ENCODE data around the gene KRT32. TPM values are rescaled to one million over a fixed set of nuclear protein-coding genes. Genes with fewer than 3 reads are reported as not detected.
"Not testable (repeated sequence)": the region's sequence is repeated elsewhere in the genome, so short reads cannot be mapped to it uniquely, and the experiment has no call there.

Gene KRT32
- polyA plus RNA-seq, 1 experiment: 0.40 TPM

GRCh38 chr17:41434415-41434814 is 32.8 kb downstream of the KRT32 start:
- POLR2A ChIA-PET: no interaction called here
- TF ChIP-seq CTCF (IDR thresholded peaks at IDR 0.05; ENCODE audit: insufficient read depth, low read depth, low read length): no peak
- CTCF ChIA-PET: interaction anchor here (1.1 kb wide), 1 partner anchor 113 kb away, joined by 4 read pairs; no protein-coding TSS in a partner anchor
- H3K27me3 ChIP-seq (ENCODE audit: control insufficient read depth, insufficient read depth, low read length): no peaks in the 10 kb centered on the region
- DNase-seq (ENCODE audit: low read depth): no peak
- no peak overlapping the region for H3K4me3 ChIP-seq (ENCODE audit: low read depth, low read length)
- no peaks in the 10 kb centered on the region for H3K36me3 ChIP-seq (ENCODE audit: control insufficient read depth, insufficient read depth, low read length)

DNA sequence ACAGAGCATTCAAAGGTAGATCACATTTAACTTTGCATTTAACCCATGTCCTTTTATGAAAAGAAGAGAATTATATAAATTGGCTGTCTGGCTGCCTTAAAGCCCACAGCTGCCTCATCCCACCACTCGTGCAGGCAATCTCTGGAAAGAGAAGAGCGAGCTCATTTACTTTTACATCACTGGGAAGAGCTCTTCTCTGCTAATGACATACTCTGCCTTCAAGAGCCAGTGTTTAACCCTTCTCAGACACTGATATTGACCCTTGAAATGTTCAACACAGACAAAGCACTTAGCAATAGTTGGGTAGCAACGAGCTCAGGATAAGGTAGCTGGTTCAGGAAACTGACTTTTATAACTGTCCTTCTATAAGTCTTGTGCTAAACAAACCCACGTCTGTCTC is 33.2 kb downstream of the KRT32 start:
- no peak overlapping the region for H3K4me3 ChIP-seq (ENCODE audit: low read depth, low read length)
- no peaks in the 10 kb centered on the region for H3K27me3 ChIP-seq (ENCODE audit: control insufficient read depth, insufficient read depth, low read length)
- no peak for DNase-seq (ENCODE audit: low read depth)
- ChIA-PET CTCF (interaction anchor here (1.1 kb wide), 1 partner anchor 114 kb away, joined by 4 read pairs; no protein-coding TSS in a partner anchor), POLR2A (no interaction called here)
- no peak for TF ChIP-seq CTCF (IDR thresholded peaks at IDR 0.05; ENCODE audit: insufficient read depth, low read depth, low read length)
- no peaks in the 10 kb centered on the region for H3K36me3 ChIP-seq (ENCODE audit: control insufficient read depth, insufficient read depth, low read length)

DNA sequence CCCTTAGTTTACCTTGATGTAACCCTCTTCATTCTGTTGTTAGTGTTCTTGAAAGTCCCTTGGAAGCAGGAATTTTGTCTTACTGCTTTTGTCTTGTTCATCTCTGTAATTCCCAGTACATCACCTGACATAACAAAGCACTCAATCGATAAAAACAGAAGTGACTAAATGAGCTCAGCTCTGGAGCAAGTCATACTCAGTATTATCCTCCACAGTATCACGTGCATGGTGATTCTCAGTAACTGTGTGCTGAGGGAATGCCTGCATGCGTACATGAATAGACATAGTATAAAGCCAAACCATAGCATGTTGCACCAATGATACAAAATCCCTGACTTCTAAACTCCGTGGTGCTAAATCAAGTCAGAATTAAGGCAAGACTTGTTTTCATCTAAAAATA is 33.6 kb downstream of the KRT32 start:
- POLR2A ChIA-PET: no interaction called here
- Histone ChIP-seq H3K36me3 (ENCODE audit: control insufficient read depth, insufficient read depth, low read length) (no peaks in the 10 kb centered on the region), H3K4me3 (ENCODE audit: low read depth, low read length) (no peak overlapping the region), H3K27me3 (ENCODE audit: control insufficient read depth, insufficient read depth, low read length) (no peaks in the 10 kb centered on the region)
- CTCF ChIA-PET: no interaction called here
- TF ChIP-seq CTCF (IDR thresholded peaks at IDR 0.05; ENCODE audit: insufficient read depth, low read depth, low read length): no peak
- DNase-seq (ENCODE audit: low read depth): no peak

DNA sequence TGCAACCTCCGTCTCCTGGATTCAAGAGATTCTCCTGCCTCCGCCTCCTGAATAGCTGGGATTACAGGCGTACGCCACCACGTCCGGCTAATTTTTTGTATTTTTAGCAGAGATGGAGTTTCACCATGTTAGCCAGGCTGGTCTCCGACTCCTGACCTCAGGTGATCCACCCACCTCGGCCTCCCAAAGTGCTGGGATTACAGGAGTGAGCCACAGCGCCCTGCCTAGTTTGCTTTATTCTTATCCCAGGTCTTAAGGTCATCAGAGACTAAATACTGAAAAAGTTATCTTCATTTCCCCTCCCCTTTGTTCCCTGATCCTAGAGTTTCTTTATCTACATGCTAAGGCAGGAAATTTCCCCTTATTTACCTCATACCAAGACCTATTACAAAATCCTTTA is 36.8 kb downstream of the KRT32 start:
- CTCF ChIA-PET: interaction anchor here (0.7 kb wide), 1 partner anchor 15 kb away, joined by 3 read pairs; no protein-coding TSS in a partner anchor
- DNase-seq (ENCODE audit: low read depth); POLR2A ChIA-PET; H3K36me3 ChIP-seq (ENCODE audit: control insufficient read depth, insufficient read depth, low read length); H3K27me3 ChIP-seq (ENCODE audit: control insufficient read depth, insufficient read depth, low read length); H3K4me3 ChIP-seq (ENCODE audit: low read depth, low read length): not testable (repeated sequence)

GRCh38 chr17:41429667-41430066 is 37.5 kb downstream of the KRT32 start:
- ChIA-PET POLR2A (interaction anchor here (0.6 kb wide), 1 partner anchor 30 kb away, joined by 7 read pairs; no protein-coding TSS in a partner anchor), CTCF (no interaction called here)
- Histone ChIP-seq H3K27me3 (ENCODE audit: control insufficient read depth, insufficient read depth, low read length) (no peaks in the 10 kb centered on the region), H3K4me3 (ENCODE audit: low read depth, low read length) (no peak overlapping the region), H3K36me3 (ENCODE audit: control insufficient read depth, insufficient read depth, low read length) (no peaks in the 10 kb centered on the region)
- DNase-seq (ENCODE audit: low read depth): no peak
- no peak for TF ChIP-seq CTCF (IDR thresholded peaks at IDR 0.05; ENCODE audit: insufficient read depth, low read depth, low read length)

- no peaks in the 10 kb centered on the region for H3K36me3 ChIP-seq (ENCODE audit: control insufficient read depth, insufficient read depth, low read length)
- POLR2A ChIA-PET: interaction anchor here (0.6 to 0.7 kb wide), 2 partner anchors 11 to 29 kb away, joined by 3 to 7 read pairs; no protein-coding TSS in a partner anchor
- TF ChIP-seq CTCF (IDR thresholded peaks at IDR 0.05; ENCODE audit: insufficient read depth, low read depth, low read length): no peak
These were observed 38.4 kb downstream of the KRT32 start for GRCh38 chr17:41428591-41429291.

More at GRCh38 chr17:41428591-41429291, 38.4 kb downstream of the KRT32 start:
- DNase-seq (ENCODE audit: low read depth): no peak
- CTCF ChIA-PET: no interaction called here
- Histone ChIP-seq H3K4me3 (ENCODE audit: low read depth, low read length) (no peak overlapping the region), H3K27me3 (ENCODE audit: control insufficient read depth, insufficient read depth, low read length) (no peaks in the 10 kb centered on the region)

All from BJ (cell line).